RCC 7860 (cell line): ENCODE data around the gene EXOSC3.

Experiments used
- DNase-seq: peaks from one replicate; pipeline ENCODE4 v3.0.0-alpha.2; 2015; ENCODE audit warnings: low spot score
- FAIRE-seq: peaks from 2 replicates; lab custom pipeline; 2012; peaks lifted over from hg19 to GRCh38; lab: Jason Lieb, UNC

The EXOSC3 gene

DNA sequence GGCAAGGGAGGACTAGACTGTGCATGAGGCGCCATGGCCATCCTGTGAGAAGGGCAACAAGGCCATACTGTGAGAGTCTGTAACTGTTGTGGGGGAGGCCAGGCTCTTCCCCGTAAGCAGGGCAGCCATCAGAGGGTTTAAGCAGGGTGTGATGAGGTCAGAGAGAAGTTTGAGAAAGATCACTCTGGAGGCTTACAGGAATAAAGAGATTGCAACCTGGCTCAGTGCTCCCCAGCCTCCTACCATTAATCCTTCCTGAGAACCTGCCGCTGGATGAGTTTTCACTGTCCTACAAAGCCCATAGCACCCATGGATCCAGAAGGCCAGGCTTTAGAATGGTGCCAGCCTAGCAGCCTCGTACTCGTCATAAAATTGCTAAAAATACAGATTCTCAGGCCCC lies 45.6 kb downstream of the EXOSC3 start:
- DNase-seq, result no peak
- FAIRE-seq, result no peak

DNA sequence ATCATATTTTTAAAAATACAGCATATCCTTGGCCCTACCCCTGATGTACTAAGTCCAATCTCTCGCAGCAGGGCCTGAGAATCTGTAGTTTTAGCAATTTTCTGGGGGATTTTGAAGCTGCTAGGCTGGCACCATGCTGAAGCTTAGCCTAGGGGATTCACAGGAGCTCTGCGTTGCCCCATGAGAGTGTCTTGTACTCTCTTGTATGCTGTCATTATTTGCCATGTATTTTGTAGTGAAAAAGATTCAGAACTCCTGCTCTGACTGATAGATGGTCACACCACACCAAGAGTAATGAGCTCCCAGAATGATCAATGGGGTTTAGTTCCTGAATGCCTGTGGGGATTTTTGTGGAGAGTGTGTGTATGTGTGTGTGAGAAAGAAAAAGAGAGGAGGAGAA lies 51.9 kb downstream of the EXOSC3 start:
- FAIRE-seq, result no peak
- DNase-seq, result no peak

GRCh38 chr9:37732086-37732741 lies 52.6 kb downstream of the EXOSC3 start:
- no peak for DNase-seq
- no peak for FAIRE-seq

DNA sequence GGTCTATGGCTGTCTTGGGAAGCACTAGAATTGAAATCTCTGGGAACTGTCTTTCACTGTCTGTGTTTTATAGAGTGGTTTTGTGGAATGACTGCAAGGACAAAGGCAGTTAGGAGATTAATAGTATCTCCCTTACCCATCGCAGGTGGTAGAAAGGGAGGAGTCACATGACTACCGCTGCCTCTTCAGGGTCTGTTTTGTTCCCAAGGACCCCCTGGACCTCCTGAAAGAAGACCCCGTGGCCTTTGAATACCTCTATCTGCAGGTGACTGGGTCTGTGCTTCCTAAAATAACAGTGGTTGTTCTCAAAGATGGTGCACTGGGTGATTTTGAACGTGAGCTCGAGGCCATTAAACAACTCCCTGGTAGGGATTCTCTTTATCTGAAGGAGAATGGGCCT lies 54.0 kb downstream of the EXOSC3 start:
- FAIRE-seq, result no peak

DNA sequence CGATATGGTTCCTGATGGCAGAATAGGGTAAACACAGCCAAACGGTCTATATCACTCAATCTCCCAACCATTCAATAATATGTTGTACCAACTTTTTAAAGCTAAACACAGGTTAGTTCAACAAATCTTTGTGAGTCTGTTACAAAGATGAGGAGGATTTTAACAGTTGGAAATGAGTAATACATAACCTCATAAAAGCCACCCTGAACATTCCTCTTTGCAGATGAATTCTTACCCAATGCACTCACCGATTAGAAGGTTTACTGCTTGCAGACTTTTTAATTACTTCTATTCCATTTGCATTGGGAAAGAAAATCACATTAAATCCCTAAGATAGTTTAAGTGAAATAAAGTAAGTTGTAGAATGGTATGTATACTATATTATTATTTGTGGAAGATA lies 54.6 kb downstream of the EXOSC3 start:
- DNase-seq (no peak), FAIRE-seq (no peak)

More for the DNA sequence above, 54.0 kb downstream of the EXOSC3 start:
- DNase-seq, result no peak
